ENCODE results near the gene SESN3. TPM values are rescaled to one million over a fixed set of nuclear protein-coding genes. Genes with fewer than 3 reads are reported as not detected.

SESN3 gene
- polyA plus RNA-seq, 1 donor from 2014 or later: 11.1 TPM

GRCh38 chr11:95245038-95245437 is 14.0 kb upstream of the SESN3 start:
- no peak overlapping the region for H3K9ac ChIP-seq (ENCODE audit: low read length)
- no peak overlapping the region for H3K4me3 ChIP-seq (ENCODE audit: low read length)
- no peaks in the 10 kb centered on the region for H3K79me2 ChIP-seq (replicated peaks; ENCODE audit: insufficient read depth, low read length)
- no peaks in the 10 kb centered on the region for H3K9me3 ChIP-seq (ENCODE audit: low read length)
- H3K36me3 ChIP-seq (ENCODE audit: insufficient read depth, low read length): no peaks in the 10 kb centered on the region
- TF ChIP-seq SMC3 (conservative IDR thresholded peaks at IDR 0.05; ENCODE audit: poor library complexity) (no peak), RAD21 (conservative IDR thresholded peaks at IDR 0.05) (no peak), CTCF (IDR thresholded peaks at IDR 0.05; ENCODE audit: poor library complexity, severe bottlenecking) (no peak), TAF1 (IDR thresholded peaks at IDR 0.05; ENCODE audit: low read depth) (no peak), EZH2 (IDR thresholded peaks at IDR 0.05; ENCODE audit: borderline replicate concordance, insufficient read depth, low read length, poor library complexity, severe bottlenecking) (no peak), REST (IDR thresholded peaks at IDR 0.05; ENCODE audit: borderline replicate concordance) (no peak), EP300 (conservative IDR thresholded peaks at IDR 0.05; ENCODE audit: poor library complexity, severe bottlenecking) (no peak), POLR2AphosphoS5 (IDR thresholded peaks at IDR 0.05) (no peak), MXI1 (conservative IDR thresholded peaks at IDR 0.05; ENCODE audit: poor library complexity, severe bottlenecking) (no peak)
- H3F3A ChIP-seq (ENCODE audit: insufficient read depth, low read length, poor library complexity, severe bottlenecking): no peaks in the 10 kb centered on the region
- no peak overlapping the region for H2AFZ ChIP-seq (ENCODE audit: low read depth, low read length)
- no peak overlapping the region for H3K27ac ChIP-seq (ENCODE audit: low read length)
- no peaks in the 10 kb centered on the region for H3K9me2 ChIP-seq (ENCODE audit: insufficient read depth, low read length)
- H4K20me1 ChIP-seq (ENCODE audit: insufficient read depth): no peaks in the 10 kb centered on the region
- no peak overlapping the region for H3K4me2 ChIP-seq (ENCODE audit: low read length)
- H3K27me3 ChIP-seq (ENCODE audit: insufficient read depth, low read depth, low read length): no peaks in the 10 kb centered on the region

GRCh38 chr11:95243673-95244072 is 12.7 kb upstream of the SESN3 start:
- no peak overlapping the region for H3K9ac ChIP-seq (ENCODE audit: low read length)
- H4K20me1 ChIP-seq (ENCODE audit: insufficient read depth): no peaks in the 10 kb centered on the region
- H3K36me3 ChIP-seq (ENCODE audit: insufficient read depth, low read length): no peaks in the 10 kb centered on the region
- TF ChIP-seq MXI1 (conservative IDR thresholded peaks at IDR 0.05; ENCODE audit: poor library complexity, severe bottlenecking) (no peak), EP300 (conservative IDR thresholded peaks at IDR 0.05; ENCODE audit: poor library complexity, severe bottlenecking) (no peak), POLR2AphosphoS5 (IDR thresholded peaks at IDR 0.05) (no peak), SMC3 (conservative IDR thresholded peaks at IDR 0.05; ENCODE audit: poor library complexity) (no peak), TAF1 (IDR thresholded peaks at IDR 0.05; ENCODE audit: low read depth) (no peak), EZH2 (IDR thresholded peaks at IDR 0.05; ENCODE audit: borderline replicate concordance, insufficient read depth, low read length, poor library complexity, severe bottlenecking) (no peak), REST (IDR thresholded peaks at IDR 0.05; ENCODE audit: borderline replicate concordance) (no peak), CTCF (IDR thresholded peaks at IDR 0.05; ENCODE audit: poor library complexity, severe bottlenecking) (no peak), RAD21 (conservative IDR thresholded peaks at IDR 0.05) (no peak)
- H3K4me2 ChIP-seq (ENCODE audit: low read length): no peak overlapping the region
- no peaks in the 10 kb centered on the region for H3K79me2 ChIP-seq (replicated peaks; ENCODE audit: insufficient read depth, low read length)
- H3F3A ChIP-seq (ENCODE audit: insufficient read depth, low read length, poor library complexity, severe bottlenecking): no peaks in the 10 kb centered on the region
- no peak overlapping the region for H2AFZ ChIP-seq (ENCODE audit: low read depth, low read length)
- no peaks in the 10 kb centered on the region for H3K9me2 ChIP-seq (ENCODE audit: insufficient read depth, low read length)
- H3K9me3 ChIP-seq (ENCODE audit: low read length): no peaks in the 10 kb centered on the region
- H3K27me3 ChIP-seq (ENCODE audit: insufficient read depth, low read depth, low read length): no peaks in the 10 kb centered on the region
- H3K4me3 ChIP-seq (ENCODE audit: low read length): no peak overlapping the region
- H3K27ac ChIP-seq (ENCODE audit: low read length): no peak overlapping the region
